AG10803 (cell line): ENCODE data around the gene SATB1.
"Not testable (repeated sequence)": the region's sequence is repeated elsewhere in the genome, so short reads cannot be mapped to it uniquely, and the experiment has no call there.

Experiments used
- DNase-seq: peaks from one replicate; pipeline ENCODE4 v3.0.0; 2010; ENCODE audit warnings: low read depth
- H3K4me3 ChIP-seq: 2 replicates; pipeline ENCODE4 v1.5.1; 2011; ENCODE audit warnings: mild to moderate bottlenecking, low read length, control low read depth
- CTCF ChIP-seq: conservative IDR thresholded peaks from 2 replicates; pipeline ENCODE4 v1.5.1; 2011; ENCODE audit warnings: mild to moderate bottlenecking, low read length, control low read depth, inconsistent platforms

The SATB1 gene

GRCh38 chr3:18334837-18335601 lies 90.1 kb downstream of the SATB1 start:
- no peak overlapping the region for H3K4me3 ChIP-seq
- DNase-seq: no peak
- no peak for TF ChIP-seq CTCF

GRCh38 chr3:18330772-18331441 lies 94.2 kb downstream of the SATB1 start:
- DNase-seq, H3K4me3 ChIP-seq: not testable (repeated sequence)

- no peak overlapping the region for H3K4me3 ChIP-seq
- no peak for DNase-seq
- no peak for TF ChIP-seq CTCF
Measured at GRCh38 chr3:18308096-18308650, 117.0 kb downstream of the SATB1 start.

- no peak overlapping the region for H3K4me3 ChIP-seq
- no peak for DNase-seq
- TF ChIP-seq CTCF: no peak
Measured at GRCh38 chr3:18307529-18307928, 117.6 kb downstream of the SATB1 start.

- H3K4me3 ChIP-seq: no peak overlapping the region
- no peak for TF ChIP-seq CTCF
- DNase-seq: peak; percentile 84
Measured at GRCh38 chr3:18302517-18302916, 122.6 kb downstream of the SATB1 start.

GRCh38 chr3:18301781-18302180 lies 123.4 kb downstream of the SATB1 start:
- H3K4me3 ChIP-seq: no peak overlapping the region
- no peak for TF ChIP-seq CTCF
- no peak for DNase-seq

- peak; percentile 11 for DNase-seq
- H3K4me3 ChIP-seq: no peak overlapping the region
- TF ChIP-seq CTCF: no peak
Measured at GRCh38 chr3:18300916-18301315, 124.2 kb downstream of the SATB1 start.
